ENCODE measurements around the gene OPCML. TPM values are rescaled to one million over a fixed set of nuclear protein-coding genes. Genes with fewer than 3 reads are reported as not detected.

Gene OPCML
- polyA plus RNA-seq, 1 donor from 2014 or later = 11.6 TPM

DNA sequence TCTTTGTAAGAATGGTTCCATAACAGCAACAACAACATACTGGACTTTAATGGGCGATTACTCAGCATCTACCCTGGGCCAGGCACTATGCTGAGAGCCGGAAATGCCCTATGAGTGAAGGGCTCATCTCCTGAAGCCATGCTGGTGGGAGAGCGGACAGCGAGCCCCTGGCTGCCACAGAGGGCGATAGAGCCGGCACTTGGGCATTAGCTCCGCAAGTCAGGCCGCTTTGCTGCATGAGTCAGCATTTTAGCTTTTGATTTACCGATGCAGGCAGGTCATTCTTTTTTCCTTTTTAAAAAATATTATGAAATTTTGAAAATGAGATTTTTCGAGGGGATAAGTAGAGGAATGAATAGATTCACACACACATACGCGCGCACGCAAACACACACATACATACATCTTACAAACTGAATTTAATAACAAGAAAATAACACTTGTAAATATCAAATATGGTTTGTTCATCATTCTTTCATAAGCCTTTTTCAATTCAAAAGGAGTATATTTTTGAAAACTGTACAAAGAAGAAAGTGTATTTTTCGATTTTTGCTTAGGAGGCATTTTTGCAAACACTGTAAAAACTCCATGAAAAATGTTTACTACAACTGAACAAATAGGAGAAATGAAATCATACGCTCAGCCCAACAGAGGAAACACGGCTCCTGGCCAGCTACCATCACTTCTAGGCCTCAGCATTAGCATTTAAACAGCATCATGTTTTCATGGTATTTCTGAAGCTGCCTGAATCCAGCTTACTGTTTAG lies 667.3 kb downstream of the OPCML start:
- Histone ChIP-seq H3K4me3 (ENCODE audit: low read length) (no peak overlapping the region), H3K9me2 (ENCODE audit: insufficient read depth, low read length) (no peaks in the 10 kb centered on the region), H2AFZ (ENCODE audit: low read depth, low read length) (no peak overlapping the region), H3K79me2 (replicated peaks; ENCODE audit: insufficient read depth, low read length) (no peaks in the 10 kb centered on the region), H3F3A (ENCODE audit: insufficient read depth, low read length, poor library complexity, severe bottlenecking) (no peaks in the 10 kb centered on the region), H3K4me2 (ENCODE audit: low read length) (no peak overlapping the region), H3K27ac (ENCODE audit: low read length) (no peak overlapping the region), H3K9me3 (ENCODE audit: low read length) (no peaks in the 10 kb centered on the region), H4K20me1 (ENCODE audit: insufficient read depth) (no peaks in the 10 kb centered on the region), H3K9ac (ENCODE audit: low read length) (no peak overlapping the region), H3K27me3 (ENCODE audit: insufficient read depth, low read depth, low read length) (no peaks in the 10 kb centered on the region), H3K36me3 (ENCODE audit: insufficient read depth, low read length) (no peaks in the 10 kb centered on the region)
- TF ChIP-seq TAF1 (IDR thresholded peaks at IDR 0.05; ENCODE audit: low read depth) (no peak), SMC3 (conservative IDR thresholded peaks at IDR 0.05; ENCODE audit: poor library complexity) (no peak), EZH2 (IDR thresholded peaks at IDR 0.05; ENCODE audit: borderline replicate concordance, insufficient read depth, low read length, poor library complexity, severe bottlenecking) (no peak), RAD21 (conservative IDR thresholded peaks at IDR 0.05) (no peak), MXI1 (conservative IDR thresholded peaks at IDR 0.05; ENCODE audit: poor library complexity, severe bottlenecking) (no peak), EP300 (conservative IDR thresholded peaks at IDR 0.05; ENCODE audit: poor library complexity, severe bottlenecking) (no peak), POLR2AphosphoS5 (IDR thresholded peaks at IDR 0.05) (no peak)
- TF ChIP-seq, protein P1, sequence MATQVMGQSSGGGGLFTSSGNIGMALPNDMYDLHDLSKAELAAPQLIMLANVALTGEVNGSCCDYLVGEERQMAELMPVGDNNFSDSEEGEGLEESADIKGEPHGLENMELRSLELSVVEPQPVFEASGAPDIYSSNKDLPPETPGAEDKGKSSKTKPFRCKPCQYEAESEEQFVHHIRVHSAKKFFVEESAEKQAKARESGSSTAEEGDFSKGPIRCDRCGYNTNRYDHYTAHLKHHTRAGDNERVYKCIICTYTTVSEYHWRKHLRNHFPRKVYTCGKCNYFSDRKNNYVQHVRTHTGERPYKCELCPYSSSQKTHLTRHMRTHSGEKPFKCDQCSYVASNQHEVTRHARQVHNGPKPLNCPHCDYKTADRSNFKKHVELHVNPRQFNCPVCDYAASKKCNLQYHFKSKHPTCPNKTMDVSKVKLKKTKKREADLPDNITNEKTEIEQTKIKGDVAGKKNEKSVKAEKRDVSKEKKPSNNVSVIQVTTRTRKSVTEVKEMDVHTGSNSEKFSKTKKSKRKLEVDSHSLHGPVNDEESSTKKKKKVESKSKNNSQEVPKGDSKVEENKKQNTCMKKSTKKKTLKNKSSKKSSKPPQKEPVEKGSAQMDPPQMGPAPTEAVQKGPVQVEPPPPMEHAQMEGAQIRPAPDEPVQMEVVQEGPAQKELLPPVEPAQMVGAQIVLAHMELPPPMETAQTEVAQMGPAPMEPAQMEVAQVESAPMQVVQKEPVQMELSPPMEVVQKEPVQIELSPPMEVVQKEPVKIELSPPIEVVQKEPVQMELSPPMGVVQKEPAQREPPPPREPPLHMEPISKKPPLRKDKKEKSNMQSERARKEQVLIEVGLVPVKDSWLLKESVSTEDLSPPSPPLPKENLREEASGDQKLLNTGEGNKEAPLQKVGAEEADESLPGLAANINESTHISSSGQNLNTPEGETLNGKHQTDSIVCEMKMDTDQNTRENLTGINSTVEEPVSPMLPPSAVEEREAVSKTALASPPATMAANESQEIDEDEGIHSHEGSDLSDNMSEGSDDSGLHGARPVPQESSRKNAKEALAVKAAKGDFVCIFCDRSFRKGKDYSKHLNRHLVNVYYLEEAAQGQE (IDR thresholded peaks at IDR 0.05; ENCODE audit: borderline replicate concordance) = no peak
- TF ChIP-seq, protein P2, sequence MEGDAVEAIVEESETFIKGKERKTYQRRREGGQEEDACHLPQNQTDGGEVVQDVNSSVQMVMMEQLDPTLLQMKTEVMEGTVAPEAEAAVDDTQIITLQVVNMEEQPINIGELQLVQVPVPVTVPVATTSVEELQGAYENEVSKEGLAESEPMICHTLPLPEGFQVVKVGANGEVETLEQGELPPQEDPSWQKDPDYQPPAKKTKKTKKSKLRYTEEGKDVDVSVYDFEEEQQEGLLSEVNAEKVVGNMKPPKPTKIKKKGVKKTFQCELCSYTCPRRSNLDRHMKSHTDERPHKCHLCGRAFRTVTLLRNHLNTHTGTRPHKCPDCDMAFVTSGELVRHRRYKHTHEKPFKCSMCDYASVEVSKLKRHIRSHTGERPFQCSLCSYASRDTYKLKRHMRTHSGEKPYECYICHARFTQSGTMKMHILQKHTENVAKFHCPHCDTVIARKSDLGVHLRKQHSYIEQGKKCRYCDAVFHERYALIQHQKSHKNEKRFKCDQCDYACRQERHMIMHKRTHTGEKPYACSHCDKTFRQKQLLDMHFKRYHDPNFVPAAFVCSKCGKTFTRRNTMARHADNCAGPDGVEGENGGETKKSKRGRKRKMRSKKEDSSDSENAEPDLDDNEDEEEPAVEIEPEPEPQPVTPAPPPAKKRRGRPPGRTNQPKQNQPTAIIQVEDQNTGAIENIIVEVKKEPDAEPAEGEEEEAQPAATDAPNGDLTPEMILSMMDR (IDR thresholded peaks at IDR 0.05; ENCODE audit: poor library complexity, severe bottlenecking) = no peak

DNA sequence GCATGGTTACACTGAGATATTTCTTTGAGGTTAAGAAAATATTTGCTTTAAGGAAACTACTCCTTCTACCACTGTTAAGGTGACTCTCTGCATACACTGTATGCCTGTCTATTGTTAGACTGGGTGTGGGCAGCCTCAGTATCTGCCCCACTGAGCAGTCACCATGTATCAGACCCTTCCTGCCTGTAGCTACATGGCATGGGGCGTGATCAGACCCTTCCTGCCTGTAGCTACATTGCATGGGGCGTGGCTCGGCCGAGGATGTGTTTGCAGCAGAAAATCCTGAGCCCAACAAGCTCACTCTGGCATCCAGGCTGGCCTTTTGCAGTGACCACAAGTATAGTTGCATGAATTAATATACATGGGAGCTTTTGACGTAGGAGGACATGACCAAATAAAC lies 669.4 kb downstream of the OPCML start:
- Histone ChIP-seq H3K9me2 (ENCODE audit: insufficient read depth, low read length) (no peaks in the 10 kb centered on the region), H3K79me2 (replicated peaks; ENCODE audit: insufficient read depth, low read length) (no peaks in the 10 kb centered on the region), H3K9me3 (ENCODE audit: low read length) (no peaks in the 10 kb centered on the region), H2AFZ (ENCODE audit: low read depth, low read length) (no peak overlapping the region), H3K27me3 (ENCODE audit: insufficient read depth, low read depth, low read length) (no peaks in the 10 kb centered on the region), H3K9ac (ENCODE audit: low read length) (no peak overlapping the region), H4K20me1 (ENCODE audit: insufficient read depth) (no peaks in the 10 kb centered on the region), H3F3A (ENCODE audit: insufficient read depth, low read length, poor library complexity, severe bottlenecking) (no peaks in the 10 kb centered on the region), H3K4me2 (ENCODE audit: low read length) (no peak overlapping the region), H3K36me3 (ENCODE audit: insufficient read depth, low read length) (no peaks in the 10 kb centered on the region), H3K4me3 (ENCODE audit: low read length) (no peak overlapping the region), H3K27ac (ENCODE audit: low read length) (no peak overlapping the region)
- no peak for TF ChIP-seq TAF1 (IDR thresholded peaks at IDR 0.05; ENCODE audit: low read depth)
- TF ChIP-seq RAD21 (conservative IDR thresholded peaks at IDR 0.05) = no peak
- no peak for TF ChIP-seq POLR2AphosphoS5 (IDR thresholded peaks at IDR 0.05)
- no peak for TF ChIP-seq SMC3 (conservative IDR thresholded peaks at IDR 0.05; ENCODE audit: poor library complexity)
- no peak for TF ChIP-seq EZH2 (IDR thresholded peaks at IDR 0.05; ENCODE audit: borderline replicate concordance, insufficient read depth, low read length, poor library complexity, severe bottlenecking)
- TF ChIP-seq, protein P2 (IDR thresholded peaks at IDR 0.05; ENCODE audit: poor library complexity, severe bottlenecking) = no peak
- TF ChIP-seq, protein P1 (IDR thresholded peaks at IDR 0.05; ENCODE audit: borderline replicate concordance) = no peak
- TF ChIP-seq MXI1 (conservative IDR thresholded peaks at IDR 0.05; ENCODE audit: poor library complexity, severe bottlenecking) = no peak
- TF ChIP-seq EP300 (conservative IDR thresholded peaks at IDR 0.05; ENCODE audit: poor library complexity, severe bottlenecking) = no peak
